COLO829 (cell line): ENCODE data around the gene ATP6V0A1.
"Not testable (repeated sequence)": the region's sequence is repeated elsewhere in the genome, so short reads cannot be mapped to it uniquely, and the experiment has no call there.

Experiments used
- DNase-seq: peaks from one replicate; pipeline ENCODE4 v3.0.0; 2012; ENCODE audit warnings: low spot score

ATP6V0A1 gene

DNA sequence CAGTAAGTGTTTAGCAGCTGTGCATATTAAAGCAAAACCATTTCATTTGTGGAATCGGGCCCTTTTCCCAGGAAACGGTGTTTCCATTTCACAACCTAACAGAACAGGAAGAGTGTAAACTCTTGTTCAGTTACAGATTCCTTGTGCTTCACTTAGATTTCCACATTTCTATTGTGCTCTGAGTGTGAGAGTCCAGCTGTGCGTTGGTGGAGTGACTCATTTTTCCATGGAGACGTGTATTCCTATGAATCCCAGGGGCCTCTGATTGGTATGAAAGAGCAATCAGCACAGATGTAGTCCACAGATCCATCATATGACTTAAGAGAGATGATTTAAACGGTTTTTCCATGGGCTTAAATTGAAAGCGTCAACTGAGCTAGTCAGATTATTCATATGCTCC lies 22.3 kb upstream of the ATP6V0A1 start:
- peak; percentile 96 for DNase-seq

DNA sequence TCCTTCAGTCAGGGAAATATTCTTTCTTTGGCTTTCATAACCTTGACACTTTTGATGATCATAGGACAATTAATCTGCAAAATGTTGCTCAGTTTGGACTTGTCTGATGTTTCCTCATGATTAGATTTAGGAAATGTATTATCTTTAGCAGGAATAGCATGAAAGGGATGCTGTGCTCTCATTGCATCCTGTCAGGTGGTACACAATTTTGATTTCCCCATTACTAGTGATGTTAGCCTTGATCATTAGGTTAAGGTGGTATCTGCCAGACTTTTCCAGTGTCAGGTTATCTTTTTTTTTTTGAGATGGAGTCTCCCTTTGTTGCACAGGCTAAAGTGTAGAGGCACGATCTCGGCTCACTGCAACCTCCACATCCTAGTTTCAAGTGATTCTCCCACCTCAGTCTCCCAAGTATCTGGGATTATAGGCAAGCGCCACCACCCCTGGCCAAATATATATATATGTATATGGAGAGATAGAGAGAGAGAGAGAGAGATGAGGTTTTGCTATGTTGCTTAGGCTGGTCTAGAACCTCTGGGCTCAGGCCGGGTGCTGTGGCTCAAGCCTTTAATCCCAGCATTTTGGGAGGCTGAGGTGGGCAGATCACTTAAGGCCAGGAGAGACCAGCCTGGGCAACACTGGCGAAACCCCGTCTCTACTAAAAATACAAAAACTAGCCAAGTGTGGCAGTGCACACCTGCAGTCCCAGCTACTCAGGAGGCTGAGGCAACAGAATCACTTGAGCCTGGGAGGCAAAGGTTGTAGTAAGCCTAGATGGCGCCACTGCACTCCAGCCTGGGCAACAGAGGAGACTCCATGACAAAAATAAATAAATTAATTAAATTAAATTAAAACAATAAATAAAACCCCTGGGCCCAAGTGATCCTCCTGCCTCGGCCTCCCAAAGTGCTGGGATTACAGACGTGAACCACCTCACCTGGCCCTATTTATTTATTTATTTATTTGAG lies 19.8 kb upstream of the ATP6V0A1 start:
- no peak for DNase-seq

DNA sequence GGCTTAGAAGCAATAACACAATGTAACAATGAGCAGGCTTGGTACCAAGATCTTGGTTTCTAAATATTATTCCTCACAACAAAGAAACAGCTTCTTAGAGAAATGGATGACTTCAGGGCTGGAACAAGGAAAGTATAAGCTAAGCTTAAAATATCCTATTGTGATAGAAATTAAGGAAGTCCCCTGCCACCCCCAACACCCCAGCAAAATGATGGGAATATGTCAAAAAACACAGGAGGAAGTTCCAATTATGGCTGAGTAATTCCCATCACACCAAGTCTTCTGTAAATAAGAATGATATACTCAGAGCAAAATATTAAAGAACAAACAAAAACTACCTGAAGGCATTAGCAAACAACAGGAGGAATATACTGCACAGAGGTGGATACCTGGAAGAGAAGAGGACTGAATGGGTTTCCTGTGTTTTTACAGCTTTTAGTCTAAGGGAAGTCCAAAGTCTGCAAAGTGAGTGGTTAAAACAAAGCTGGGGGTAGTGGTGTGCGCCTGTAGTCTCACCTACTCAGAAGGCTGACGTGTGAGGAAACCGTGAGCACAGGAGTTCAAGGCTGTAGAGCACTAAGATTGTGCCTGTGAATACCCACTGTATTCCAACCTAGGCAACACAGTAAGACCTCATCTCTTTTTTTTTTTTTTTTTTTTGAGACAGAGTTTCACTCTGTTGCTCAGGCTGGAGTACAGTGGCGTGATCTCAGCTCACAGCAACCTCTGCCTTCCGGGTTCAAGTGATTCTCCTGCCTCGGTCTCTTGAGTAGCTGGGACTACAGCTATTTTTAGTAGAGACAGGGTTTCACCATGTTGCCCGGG lies 17.1 kb upstream of the ATP6V0A1 start:
- DNase-seq, result no peak

DNA sequence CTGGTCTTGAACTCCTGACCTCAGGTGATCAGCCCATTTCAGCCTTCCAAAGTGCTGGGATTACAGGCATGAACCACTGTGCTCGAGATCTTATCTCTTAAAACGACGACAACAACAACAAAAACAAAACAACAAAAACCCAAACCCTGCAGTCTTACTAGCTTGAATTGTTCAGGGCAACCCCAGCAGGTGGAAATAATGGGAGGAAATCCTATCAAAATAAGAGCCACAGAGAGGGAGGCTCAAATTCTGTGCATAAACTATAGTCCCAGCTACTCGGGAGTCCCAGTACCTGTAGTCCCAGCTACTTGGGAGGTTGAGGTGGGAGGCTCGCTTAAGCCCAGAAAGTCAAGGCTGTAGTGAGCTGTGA lies 16.5 kb upstream of the ATP6V0A1 start:
- DNase-seq, result no peak

DNA sequence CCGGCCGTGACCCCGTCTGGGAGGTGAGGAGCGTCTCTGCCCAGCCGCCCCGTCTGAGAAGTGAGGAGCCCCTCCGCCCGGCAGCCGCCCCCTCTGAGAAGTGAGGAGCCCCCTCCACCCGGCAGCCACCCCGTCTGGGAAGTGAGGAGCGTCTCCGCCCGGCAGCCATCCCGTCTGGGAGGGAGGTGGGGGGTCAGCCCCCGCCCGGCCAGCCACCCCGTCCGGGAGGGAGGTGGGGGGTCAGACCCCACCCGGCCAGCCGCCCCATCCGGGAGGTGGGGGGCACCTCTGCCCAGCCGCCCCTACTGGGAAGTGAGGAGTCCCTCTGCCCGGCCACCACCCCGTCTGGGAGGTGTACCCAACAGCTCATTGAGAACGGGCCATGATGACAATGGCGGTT lies 9.5 kb upstream of the ATP6V0A1 start:
- not testable (repeated sequence) for DNase-seq

DNA sequence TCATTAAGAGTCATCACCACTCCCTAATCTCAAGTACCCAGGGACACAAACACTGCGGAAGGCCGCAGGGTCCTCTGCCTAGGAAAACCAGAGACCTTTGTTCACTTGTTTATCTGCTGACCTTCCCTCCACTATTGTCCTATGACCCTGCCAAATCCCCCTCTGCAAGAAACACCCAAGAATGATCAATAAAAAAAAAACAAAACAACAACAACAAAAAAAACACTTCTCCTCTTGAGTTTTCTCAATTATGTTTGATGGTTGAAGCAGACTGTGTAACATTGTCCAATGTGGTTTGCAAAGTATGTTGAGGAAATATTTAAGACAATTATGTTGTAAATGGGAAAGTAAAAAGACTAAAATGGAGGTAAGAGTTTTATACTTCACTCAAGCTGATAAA lies 8.8 kb upstream of the ATP6V0A1 start:
- not testable (repeated sequence) for DNase-seq

DNA sequence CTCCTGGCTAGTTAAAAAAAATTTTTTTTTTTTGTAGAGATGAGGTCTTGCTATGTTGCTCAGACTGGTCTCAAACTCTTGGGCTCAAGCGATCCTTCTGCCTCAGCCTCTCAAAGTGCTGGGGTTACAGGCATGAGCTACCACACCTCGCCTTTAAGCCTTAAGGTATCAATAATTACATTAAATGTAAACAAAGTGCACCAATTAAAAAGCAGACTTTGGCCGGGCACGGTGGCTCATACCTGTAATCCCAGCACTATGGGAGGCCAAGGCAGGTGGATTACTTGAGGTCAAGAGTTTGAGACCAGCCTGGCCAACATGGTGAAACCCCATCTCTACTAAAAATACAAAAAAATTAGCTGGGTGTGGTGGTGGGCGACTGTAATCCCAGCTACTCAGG lies 7.4 kb upstream of the ATP6V0A1 start:
- not testable (repeated sequence) for DNase-seq

DNA sequence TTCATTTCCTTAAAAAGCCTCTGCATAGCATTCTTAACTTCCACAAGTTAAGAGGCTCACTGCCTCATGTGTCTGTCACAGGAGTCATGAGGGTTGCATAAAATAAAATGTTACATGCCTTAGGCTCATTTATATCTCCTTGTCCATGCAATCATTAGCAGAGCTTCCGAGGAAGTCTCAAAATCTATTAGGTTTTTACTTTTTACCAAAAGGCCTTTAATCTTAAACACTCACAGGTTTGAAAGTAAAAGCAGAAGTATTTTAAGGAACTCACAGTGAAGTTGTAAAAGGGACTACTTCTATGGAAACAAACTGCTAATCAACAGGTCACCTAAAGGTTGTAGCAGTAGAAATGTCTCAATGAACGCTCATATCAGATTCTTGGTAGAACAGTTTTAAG lies 5.2 kb upstream of the ATP6V0A1 start:
- no peak for DNase-seq

DNA sequence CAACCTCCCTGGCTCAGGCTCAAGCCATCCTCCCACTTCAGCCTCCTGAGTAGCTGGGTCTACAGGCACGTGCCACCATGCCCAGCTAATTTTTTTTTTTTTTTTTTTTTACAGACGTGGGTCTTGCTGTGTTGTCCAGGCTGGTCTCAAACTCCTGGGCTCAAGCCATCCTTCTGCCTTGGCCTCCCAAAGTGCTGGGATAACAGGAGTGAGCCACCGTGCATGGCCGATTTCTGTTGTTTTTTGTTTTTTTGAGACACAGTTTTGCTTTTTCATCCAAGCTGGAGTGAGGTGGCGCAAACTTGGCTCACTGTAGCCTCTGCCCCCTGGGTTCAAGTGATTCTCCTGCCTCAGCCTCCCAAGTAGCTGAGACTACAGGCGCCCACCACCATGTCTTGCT lies 3.7 kb upstream of the ATP6V0A1 start:
- DNase-seq, result not testable (repeated sequence)

DNA sequence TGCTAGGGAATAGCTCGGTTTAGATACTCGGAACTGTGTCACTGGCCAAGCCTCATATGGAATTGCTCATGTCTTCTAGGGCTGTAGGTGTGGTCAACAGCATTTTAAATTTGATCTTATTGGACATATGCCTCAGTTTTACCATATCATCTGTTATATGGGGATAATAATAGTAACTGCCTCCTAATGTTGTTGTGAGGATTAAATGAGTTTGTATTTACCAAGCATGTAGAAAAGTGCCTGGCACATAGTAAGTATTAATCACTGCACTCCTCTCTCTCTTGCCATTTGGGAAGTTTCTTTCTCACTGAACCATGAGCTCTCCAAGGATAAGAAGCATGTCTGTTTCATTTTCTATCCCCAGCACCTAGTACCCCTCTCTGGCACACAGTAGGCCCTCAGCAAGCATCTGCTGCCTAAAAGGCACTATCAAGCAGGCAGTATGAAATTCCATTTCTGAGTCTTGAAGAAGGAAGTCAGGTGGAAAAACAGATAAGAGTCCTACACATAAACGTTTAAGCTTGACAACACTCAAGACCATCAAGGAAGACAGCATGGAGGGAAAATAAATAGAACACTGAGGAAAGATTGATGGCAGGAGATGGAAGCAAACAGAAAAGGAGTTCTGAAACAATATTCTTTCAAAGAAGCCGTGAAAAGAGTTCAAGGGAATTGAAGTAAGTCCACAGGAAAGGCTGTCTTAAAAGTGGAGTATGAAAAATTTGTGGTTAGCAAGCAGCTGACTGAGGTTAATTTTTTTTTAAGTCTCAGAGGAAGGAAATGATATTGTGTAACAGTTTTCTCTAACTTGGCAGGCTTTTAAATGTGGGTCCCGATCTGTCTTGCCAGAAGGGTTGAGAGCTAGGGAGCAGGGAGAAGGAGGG lies 2.2 kb upstream of the ATP6V0A1 start:
- DNase-seq, result peak; percentile 21

DNA sequence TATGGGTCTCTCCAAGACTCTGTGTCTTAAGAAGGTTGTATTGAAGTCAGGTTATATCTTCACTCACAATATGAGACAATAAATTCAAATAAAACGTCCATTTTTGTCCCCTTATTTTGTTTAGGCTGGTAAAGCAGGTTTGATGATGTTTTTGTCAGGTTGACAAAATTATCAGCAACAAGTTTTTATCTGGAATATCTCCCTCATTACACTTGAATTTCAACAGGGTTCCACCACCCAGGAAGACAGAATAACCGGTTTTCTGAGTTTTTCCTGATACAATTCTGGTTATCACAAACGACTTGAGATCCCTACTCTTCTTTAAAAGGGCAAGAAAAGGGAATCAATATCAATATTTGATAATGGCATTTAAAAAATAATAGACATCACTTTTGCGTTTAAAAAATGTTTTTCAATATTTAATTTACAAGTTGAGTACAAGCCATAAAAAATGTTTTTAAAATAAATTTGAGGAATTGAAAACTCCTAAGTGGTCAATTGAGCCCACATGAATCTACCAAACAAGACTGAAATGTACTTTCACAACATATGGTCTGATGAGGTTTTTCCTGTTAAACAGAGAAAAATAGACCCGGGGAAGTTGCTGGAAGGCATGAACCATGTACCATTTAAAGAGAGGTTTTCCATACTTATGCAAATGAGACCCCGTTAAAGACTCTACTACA lies 1.4 kb upstream of the ATP6V0A1 start:
- no peak for DNase-seq

DNA sequence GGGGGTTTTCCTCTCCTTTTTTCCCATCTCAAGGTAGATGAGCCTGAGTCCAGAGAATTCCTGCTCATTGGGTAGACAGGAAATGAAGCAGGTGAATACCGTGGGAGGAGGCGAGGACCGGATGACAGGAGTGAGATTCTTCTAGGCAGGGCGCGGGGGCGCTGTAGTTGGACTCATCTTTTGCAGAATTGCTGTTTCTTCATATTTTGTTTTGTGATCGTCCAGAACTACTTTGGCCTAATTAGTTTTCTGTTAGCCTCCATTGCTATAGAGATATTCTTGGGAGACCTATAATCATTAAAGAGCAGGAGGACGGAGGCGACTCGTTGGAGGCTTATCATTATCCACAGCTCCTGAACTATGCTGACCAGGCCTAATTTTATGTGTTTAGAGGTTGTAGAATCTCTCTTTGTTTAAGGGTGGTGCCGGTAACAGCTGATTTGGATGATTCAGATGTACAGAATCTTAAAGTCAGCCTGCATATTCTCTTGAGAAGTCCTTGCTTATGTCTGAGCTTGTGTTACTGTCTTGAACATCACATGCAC lies 650 bp downstream of the ATP6V0A1 start:
- peak; percentile 24 for DNase-seq

DNA sequence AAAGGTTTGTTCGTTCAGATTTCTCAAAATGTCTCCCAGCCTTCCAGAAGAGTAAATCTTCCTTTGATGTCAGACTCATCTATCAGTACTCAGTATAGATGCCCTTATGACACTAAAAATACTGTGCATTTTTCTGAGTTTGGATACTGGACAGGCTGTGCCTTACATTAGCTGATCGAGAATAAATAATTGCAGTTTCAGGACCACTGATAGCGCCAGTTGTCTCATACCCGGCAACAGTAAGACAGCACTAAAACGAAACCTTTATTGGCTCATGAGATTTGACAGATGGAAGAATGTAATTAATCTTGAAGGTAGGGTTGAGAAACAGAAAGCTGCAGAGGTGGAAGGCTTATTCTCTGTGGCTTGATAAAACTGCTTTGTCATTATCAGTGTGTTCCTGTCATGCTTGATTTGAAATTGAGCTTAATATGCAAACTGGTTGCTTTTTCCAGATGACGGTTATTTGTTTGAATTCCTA lies 1.2 kb downstream of the ATP6V0A1 start:
- DNase-seq, result peak; percentile 47

DNA sequence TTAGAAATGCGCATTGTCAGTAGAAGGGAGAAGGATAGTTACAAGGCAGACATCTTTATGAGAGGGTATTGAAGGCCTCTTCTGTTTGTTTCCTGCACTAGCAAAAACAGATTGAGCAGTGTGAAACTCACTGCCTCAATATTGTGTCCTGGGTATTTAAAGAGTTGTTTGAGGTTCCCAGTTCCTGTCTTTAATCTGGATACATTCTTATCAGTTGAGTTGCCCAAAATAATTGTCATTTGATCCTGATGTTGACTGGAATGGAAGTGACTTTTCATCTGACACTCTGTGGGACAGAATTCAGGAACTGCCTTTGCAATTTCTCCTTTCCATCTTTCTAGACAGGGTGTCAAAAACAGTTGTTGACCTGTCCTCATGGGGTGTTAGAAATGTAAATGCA lies 1.7 kb downstream of the ATP6V0A1 start:
- no peak for DNase-seq

DNA sequence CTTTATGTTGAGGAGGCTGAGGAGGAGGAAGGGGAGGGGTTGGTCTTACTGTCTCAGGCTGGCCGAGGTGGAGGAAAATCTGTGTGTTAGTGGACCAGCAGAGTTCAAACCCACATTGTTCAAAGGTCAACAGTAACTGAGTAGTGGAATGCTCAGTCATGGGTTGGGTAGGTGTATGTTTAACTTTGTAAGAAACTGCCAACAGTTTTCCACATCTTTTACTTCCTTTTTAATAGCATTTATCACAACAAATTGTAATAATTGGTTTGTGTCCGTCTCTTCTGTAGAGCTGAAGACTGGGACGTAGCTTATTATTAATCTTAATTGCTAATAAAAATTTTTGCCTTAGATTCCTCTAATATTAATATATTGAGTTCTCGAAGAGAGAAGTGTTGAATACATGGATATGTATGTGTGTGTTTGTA lies 5.3 kb downstream of the ATP6V0A1 start:
- no peak for DNase-seq

DNA sequence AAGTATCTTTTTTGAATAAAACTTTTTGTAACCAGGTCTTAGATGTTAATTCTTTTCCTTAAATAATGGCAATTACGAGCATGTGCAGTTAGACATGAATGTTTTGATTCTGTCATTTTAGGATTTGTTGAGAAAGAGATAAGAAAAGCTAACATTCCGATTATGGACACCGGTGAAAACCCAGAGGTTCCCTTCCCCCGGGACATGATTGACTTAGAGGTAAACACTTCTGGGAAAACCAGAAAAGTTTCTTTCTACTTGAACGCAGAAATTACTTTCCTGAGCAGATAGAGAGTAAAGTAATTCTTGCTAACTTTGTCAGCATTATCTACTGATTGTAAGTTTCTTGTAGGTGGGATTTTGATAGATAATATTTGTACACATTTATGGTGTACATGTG lies 9.2 kb downstream of the ATP6V0A1 start:
- no peak for DNase-seq

DNA sequence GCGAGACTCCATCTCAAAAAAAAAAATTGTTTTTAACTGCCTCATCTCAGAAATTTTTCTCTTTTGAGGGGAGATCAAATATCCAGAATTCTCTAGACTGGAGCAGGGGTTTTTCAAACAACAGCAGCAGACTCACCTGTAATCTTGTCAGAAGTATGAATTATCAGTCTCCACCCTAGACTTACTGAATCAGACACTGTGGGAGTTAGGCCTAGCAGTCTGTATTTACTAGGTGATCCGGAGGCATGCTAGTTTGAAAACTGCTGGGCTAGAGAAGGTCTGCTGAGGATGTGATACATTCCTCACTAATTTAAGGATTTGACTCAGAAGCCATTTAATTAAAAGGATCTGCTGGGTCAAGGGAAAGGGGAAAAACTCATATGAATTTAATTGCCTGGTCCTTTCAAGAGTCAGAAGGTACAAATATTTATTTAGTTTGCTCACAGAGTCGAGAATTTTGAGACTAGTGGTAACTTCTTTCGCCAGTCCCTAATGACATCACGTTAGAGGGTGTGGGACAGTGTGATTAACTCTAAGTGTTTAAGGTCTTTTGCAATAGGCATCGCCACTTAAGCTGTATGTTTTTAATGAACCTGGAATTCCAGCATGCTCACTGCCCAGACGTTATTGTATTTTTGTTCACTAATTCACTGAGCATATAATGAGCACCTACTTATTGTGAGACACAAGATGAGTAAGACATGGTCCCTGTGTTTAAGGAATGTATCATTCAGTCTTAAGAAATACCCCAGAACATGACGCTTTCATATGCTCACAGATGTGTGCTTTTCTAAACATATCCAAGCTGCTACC lies 14.2 kb downstream of the ATP6V0A1 start:
- no peak for DNase-seq

DNA sequence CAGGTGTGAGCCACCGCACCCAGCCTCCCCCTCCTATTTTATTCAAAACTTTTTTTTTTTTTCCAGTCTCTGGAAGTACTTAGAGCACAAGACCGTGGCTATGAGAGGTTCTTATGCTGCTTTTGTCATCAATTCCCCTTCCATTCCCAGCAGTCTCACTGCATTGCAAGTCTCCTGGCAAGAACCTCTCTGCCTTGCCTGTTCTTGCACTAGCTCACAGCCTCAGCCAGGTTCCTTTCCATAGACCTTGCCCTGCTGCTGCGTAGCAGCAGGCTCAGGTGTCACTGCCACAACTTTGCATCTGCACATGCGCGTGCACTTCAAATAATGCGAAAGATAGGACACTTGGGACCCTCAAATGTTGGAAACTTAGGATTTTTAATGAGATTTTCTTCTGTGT lies 15.6 kb downstream of the ATP6V0A1 start:
- no peak for DNase-seq

DNA sequence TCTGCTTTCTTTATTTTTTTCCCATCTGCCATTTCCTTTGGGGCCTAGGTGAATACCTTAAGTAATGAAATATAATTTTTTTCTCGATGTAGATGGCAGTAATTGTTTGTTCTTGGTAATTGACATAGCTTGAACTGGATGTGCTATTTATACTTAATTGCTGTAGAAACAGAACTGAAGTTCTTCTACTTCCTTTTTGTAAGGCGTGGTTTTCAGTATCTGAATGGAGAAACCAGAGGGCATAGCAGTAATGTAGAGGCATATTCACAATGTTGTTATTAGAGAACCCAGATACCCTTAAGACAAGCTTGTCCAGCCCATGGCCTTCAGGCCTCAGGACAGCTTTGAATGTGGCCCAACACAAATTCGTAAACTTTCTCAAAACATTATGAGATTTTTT lies 16.4 kb downstream of the ATP6V0A1 start:
- DNase-seq, result no peak

DNA sequence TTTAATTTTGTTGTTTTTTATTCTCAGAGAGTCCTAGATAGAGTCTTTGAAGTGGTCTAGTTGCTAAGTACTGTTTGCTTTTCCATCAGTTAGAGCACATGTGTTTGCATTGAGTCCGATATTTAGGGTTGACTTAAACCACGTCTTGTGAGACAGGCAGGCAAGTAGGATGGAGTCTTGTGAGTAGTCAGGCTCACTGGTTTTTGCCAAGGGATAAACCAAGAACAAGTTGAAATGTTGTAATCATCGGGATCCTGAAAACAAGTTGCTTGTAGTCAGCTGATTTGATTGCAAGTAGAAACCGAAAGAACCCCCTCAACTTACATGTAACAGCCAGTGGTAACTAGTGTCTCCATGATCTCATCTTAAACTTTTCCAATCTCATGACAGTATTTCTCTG lies 17.2 kb downstream of the ATP6V0A1 start:
- no peak for DNase-seq
